CD4-positive, alpha-beta T cell treated with Interleukin-6 for 4 hours (primary cell): ENCODE data around the gene LNX1.

Experiments
- DNase-seq: peaks from one replicate; pipeline ENCODE4 v3.0.0-alpha.2; 2020; ENCODE audit warnings: mixed read lengths

Gene LNX1

GRCh38 chr4:53598901-53599300 lies 7.6 kb upstream of the LNX1 start:
- DNase-seq: no peak

GRCh38 chr4:53598483-53598882 lies 7.2 kb upstream of the LNX1 start:
- no peak for DNase-seq

GRCh38 chr4:53596901-53597300 lies 5.6 kb upstream of the LNX1 start:
- no peak for DNase-seq

GRCh38 chr4:53595834-53596233 lies 4.5 kb upstream of the LNX1 start:
- DNase-seq: no peak

- DNase-seq: no peak
Observed at GRCh38 chr4:53595204-53595603, 3.9 kb upstream of the LNX1 start.

GRCh38 chr4:53593765-53594164 lies 2.5 kb upstream of the LNX1 start:
- DNase-seq: no peak

GRCh38 chr4:53592686-53593501 lies 1.6 kb upstream of the LNX1 start:
- DNase-seq: no peak

- no peak for DNase-seq
Observed at GRCh38 chr4:53592122-53592521, 836 bp upstream of the LNX1 start.

- no peak for DNase-seq
Observed at GRCh38 chr4:53590187-53590586, 1.1 kb downstream of the LNX1 start.

GRCh38 chr4:53589511-53589910 lies 1.8 kb downstream of the LNX1 start:
- DNase-seq: no peak

GRCh38 chr4:53587135-53587534 lies 4.2 kb downstream of the LNX1 start:
- no peak for DNase-seq

- DNase-seq: no peak
Observed at GRCh38 chr4:53586121-53586816, 5.0 kb downstream of the LNX1 start.

- no peak for DNase-seq
Observed at GRCh38 chr4:53584658-53585057, 6.6 kb downstream of the LNX1 start.

GRCh38 chr4:53583513-53583912 lies 7.8 kb downstream of the LNX1 start:
- no peak for DNase-seq

- no peak for DNase-seq
Observed at GRCh38 chr4:53582194-53582593, 9.1 kb downstream of the LNX1 start.

- no peak for DNase-seq
Observed at GRCh38 chr4:53580274-53580673, 11.0 kb downstream of the LNX1 start.

GRCh38 chr4:53579826-53580225 lies 11.5 kb downstream of the LNX1 start:
- DNase-seq: no peak

GRCh38 chr4:53576676-53577372 lies 14.5 kb downstream of the LNX1 start:
- no peak for DNase-seq

GRCh38 chr4:53576071-53576617 lies 15.1 kb downstream of the LNX1 start:
- no peak for DNase-seq

- DNase-seq: no peak
Observed at GRCh38 chr4:53575552-53575951, 15.7 kb downstream of the LNX1 start.

- DNase-seq: no peak
Observed at GRCh38 chr4:53574528-53574927, 16.8 kb downstream of the LNX1 start.

- no peak for DNase-seq
Observed at GRCh38 chr4:53573696-53574095, 17.6 kb downstream of the LNX1 start.

GRCh38 chr4:53572600-53572994 lies 18.7 kb downstream of the LNX1 start:
- DNase-seq: no peak
